IPS-18c (cell line): ENCODE data around the gene DLX1.
"Not testable (repeated sequence)": the region's sequence is repeated elsewhere in the genome, so short reads cannot be mapped to it uniquely, and the experiment has no call there.

Source experiments
- H3K4me3 ChIP-seq: 2 replicates; pipeline ENCODE4 v1.7.0; 2013; ENCODE audit warnings: low read depth, mild to moderate bottlenecking, low read length, moderate library complexity; ENCODE audit not compliant: insufficient read depth
- H3K9me3 ChIP-seq: one replicate; pipeline ENCODE4 v1.6.1; 2013; ENCODE audit warnings: mild to moderate bottlenecking, low read length, moderate library complexity; ENCODE audit not compliant: control insufficient read depth, insufficient read depth

DLX1 gene

GRCh38 chr2:172116107-172116506 lies 30.8 kb downstream of the DLX1 start:
- Histone ChIP-seq H3K4me3 (no peak overlapping the region), H3K9me3 (no peaks in the 10 kb centered on the region)

- Histone ChIP-seq H3K9me3 (no peaks in the 10 kb centered on the region), H3K4me3 (no peak overlapping the region)
These were observed 33.8 kb downstream of the DLX1 start for GRCh38 chr2:172119089-172119488.

- Histone ChIP-seq H3K4me3 (no peak overlapping the region), H3K9me3 (no peaks in the 10 kb centered on the region)
These were observed 34.8 kb downstream of the DLX1 start for GRCh38 chr2:172120118-172120517.

- no peak overlapping the region for H3K4me3 ChIP-seq
These were observed 43.2 kb downstream of the DLX1 start for GRCh38 chr2:172128484-172128883.

GRCh38 chr2:172129404-172129803 lies 44.1 kb downstream of the DLX1 start:
- no peaks in the 10 kb centered on the region for H3K9me3 ChIP-seq
- no peak overlapping the region for H3K4me3 ChIP-seq

More at GRCh38 chr2:172128484-172128883, 43.2 kb downstream of the DLX1 start:
- no peaks in the 10 kb centered on the region for H3K9me3 ChIP-seq

- Histone ChIP-seq H3K4me3 (no peak overlapping the region; the same call in 1 of the 2 replicates), H3K9me3 (no peaks in the 10 kb centered on the region)
These were observed 46.6 kb downstream of the DLX1 start for GRCh38 chr2:172131713-172132555.

- no peak overlapping the region for H3K4me3 ChIP-seq
These were observed 49.0 kb downstream of the DLX1 start for GRCh38 chr2:172134270-172134669.

GRCh38 chr2:172135446-172135845 lies 50.1 kb downstream of the DLX1 start:
- H3K4me3 ChIP-seq, result no peak overlapping the region
- no peaks in the 10 kb centered on the region for H3K9me3 ChIP-seq

More at GRCh38 chr2:172134270-172134669, 49.0 kb downstream of the DLX1 start:
- no peaks in the 10 kb centered on the region for H3K9me3 ChIP-seq

- H3K4me3 ChIP-seq, result no peak overlapping the region
- no peaks in the 10 kb centered on the region for H3K9me3 ChIP-seq
These were observed 51.8 kb downstream of the DLX1 start for GRCh38 chr2:172137109-172137508.

GRCh38 chr2:172137943-172138342 lies 52.6 kb downstream of the DLX1 start:
- no peak overlapping the region for H3K4me3 ChIP-seq
- no peaks in the 10 kb centered on the region for H3K9me3 ChIP-seq

GRCh38 chr2:172138727-172139126 lies 53.4 kb downstream of the DLX1 start:
- H3K9me3 ChIP-seq, H3K4me3 ChIP-seq: not testable (repeated sequence)
